HEK293 (cell line): ENCODE measurements around the gene DCAF10.

Experiments used
- KLF16 ChIP-seq: fragments of 450-650 bp; formaldehyde crosslinking; IDR thresholded peaks from 2 replicates; pipeline ENCODE4 v1.5.1; 2017; ENCODE audit warnings: missing biosample characterization, missing genetic modification characterization
- MYNN ChIP-seq: fragments of 450-650 bp; formaldehyde crosslinking; IDR thresholded peaks from 2 replicates; pipeline ENCODE4 v1.5.1; 2016; ENCODE audit warnings: missing biosample characterization, missing genetic modification characterization, borderline replicate concordance
- YY1 ChIP-seq: fragments of 450-650 bp; formaldehyde crosslinking; IDR thresholded peaks from 2 replicates; pipeline ENCODE4 v1.5.1; 2018; ENCODE audit warnings: missing biosample characterization, missing genetic modification characterization
- ZNF140 ChIP-seq: fragments of 450-650 bp; formaldehyde crosslinking; IDR thresholded peaks from 2 replicates; pipeline ENCODE4 v1.5.1; 2016; ENCODE audit warnings: missing biosample characterization, missing genetic modification characterization
- ZNF266 ChIP-seq: fragments of 450-650 bp; formaldehyde crosslinking; IDR thresholded peaks from 2 replicates; pipeline ENCODE4 v1.5.1; 2016; ENCODE audit warnings: missing biosample characterization, missing genetic modification characterization, low read depth
- ZNF621 ChIP-seq: fragments of 450-650 bp; formaldehyde crosslinking; IDR thresholded peaks from 2 replicates; pipeline ENCODE4 v1.5.1; 2017; ENCODE audit warnings: missing biosample characterization, missing genetic modification characterization
- ZNF624 ChIP-seq: fragments of 450-650 bp; formaldehyde crosslinking; IDR thresholded peaks from 2 replicates; pipeline ENCODE4 v1.5.1; 2017; ENCODE audit warnings: missing biosample characterization, missing genetic modification characterization
- ZNF626 ChIP-seq: fragments of 450-650 bp; sonication (Bioruptor Pico); formaldehyde crosslinking; IDR thresholded peaks from 2 replicates; pipeline ENCODE4 v1.5.1; 2018; ENCODE audit warnings: missing biosample characterization, missing genetic modification characterization, inconsistent platforms
- ZNF768 ChIP-seq: fragments of 450-650 bp; formaldehyde crosslinking; IDR thresholded peaks from 2 replicates; pipeline ENCODE4 v1.5.1; 2018; ENCODE audit warnings: missing biosample characterization, mild to moderate bottlenecking, missing genetic modification characterization
- TF ChIP-seq, protein P1 (sequence below): fragments of 450-650 bp; formaldehyde crosslinking; IDR thresholded peaks from 2 replicates; pipeline ENCODE4 v1.5.1; 2016; ENCODE audit warnings: missing biosample characterization, missing genetic modification characterization
- TF ChIP-seq, protein P2 (sequence below): fragments of 450-650 bp; IDR thresholded peaks from 2 replicates; pipeline ENCODE4 v1.5.1; 2018; ENCODE audit warnings: missing biosample characterization, missing genetic modification characterization
- TF ChIP-seq, protein P3 (sequence below): fragments of 450-650 bp; formaldehyde crosslinking; IDR thresholded peaks from 2 replicates; pipeline ENCODE4 v1.5.1; 2016; ENCODE audit warnings: missing biosample characterization, missing genetic modification characterization, low read depth
- TF ChIP-seq, protein P4 (sequence below): fragments of 450-650 bp; formaldehyde crosslinking; IDR thresholded peaks from 2 replicates; pipeline ENCODE4 v1.5.1; 2016; ENCODE audit warnings: missing biosample characterization, missing genetic modification characterization
- TF ChIP-seq, protein P5 (sequence below): fragments of 450-650 bp; formaldehyde crosslinking; IDR thresholded peaks from 2 replicates; pipeline ENCODE4 v1.5.1; 2016; ENCODE audit warnings: missing biosample characterization, missing genetic modification characterization

DNA sequence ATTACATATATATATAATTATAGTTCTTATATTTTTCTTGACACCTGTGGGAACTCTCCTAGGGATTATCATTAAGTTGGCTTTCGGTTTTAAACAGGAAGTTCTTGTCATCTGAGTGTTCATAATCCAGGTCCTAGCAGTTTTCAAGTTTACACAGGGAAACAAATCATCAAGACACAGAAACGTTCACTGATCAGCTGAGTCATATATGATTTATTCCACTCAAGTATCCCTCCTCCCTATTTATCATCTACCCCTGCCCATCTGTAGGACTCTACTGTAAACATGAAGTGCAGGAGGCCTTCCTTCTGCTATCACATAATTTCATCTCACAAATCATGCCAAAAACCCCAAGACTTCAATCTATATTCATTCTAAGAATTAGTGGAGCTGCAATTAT lies 97.1 kb downstream of the DCAF10 start:
- TF ChIP-seq ZNF140 (tag by site-specific recombination) (no peak), MYNN (tag by site-specific recombination) (no peak), ZNF266 (no peak), ZNF621 (tag by site-specific recombination) (no peak), ZNF626 (tag by site-specific recombination) (no peak), ZNF624 (tag by site-specific recombination) (no peak), YY1 (tag by site-specific recombination) (no peak), KLF16 (tag by site-specific recombination) (no peak), ZNF768 (tag by site-specific recombination) (no peak)
- TF ChIP-seq, protein P1, sequence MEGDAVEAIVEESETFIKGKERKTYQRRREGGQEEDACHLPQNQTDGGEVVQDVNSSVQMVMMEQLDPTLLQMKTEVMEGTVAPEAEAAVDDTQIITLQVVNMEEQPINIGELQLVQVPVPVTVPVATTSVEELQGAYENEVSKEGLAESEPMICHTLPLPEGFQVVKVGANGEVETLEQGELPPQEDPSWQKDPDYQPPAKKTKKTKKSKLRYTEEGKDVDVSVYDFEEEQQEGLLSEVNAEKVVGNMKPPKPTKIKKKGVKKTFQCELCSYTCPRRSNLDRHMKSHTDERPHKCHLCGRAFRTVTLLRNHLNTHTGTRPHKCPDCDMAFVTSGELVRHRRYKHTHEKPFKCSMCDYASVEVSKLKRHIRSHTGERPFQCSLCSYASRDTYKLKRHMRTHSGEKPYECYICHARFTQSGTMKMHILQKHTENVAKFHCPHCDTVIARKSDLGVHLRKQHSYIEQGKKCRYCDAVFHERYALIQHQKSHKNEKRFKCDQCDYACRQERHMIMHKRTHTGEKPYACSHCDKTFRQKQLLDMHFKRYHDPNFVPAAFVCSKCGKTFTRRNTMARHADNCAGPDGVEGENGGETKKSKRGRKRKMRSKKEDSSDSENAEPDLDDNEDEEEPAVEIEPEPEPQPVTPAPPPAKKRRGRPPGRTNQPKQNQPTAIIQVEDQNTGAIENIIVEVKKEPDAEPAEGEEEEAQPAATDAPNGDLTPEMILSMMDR (tag by site-specific recombination), result no peak
- TF ChIP-seq, protein P2, sequence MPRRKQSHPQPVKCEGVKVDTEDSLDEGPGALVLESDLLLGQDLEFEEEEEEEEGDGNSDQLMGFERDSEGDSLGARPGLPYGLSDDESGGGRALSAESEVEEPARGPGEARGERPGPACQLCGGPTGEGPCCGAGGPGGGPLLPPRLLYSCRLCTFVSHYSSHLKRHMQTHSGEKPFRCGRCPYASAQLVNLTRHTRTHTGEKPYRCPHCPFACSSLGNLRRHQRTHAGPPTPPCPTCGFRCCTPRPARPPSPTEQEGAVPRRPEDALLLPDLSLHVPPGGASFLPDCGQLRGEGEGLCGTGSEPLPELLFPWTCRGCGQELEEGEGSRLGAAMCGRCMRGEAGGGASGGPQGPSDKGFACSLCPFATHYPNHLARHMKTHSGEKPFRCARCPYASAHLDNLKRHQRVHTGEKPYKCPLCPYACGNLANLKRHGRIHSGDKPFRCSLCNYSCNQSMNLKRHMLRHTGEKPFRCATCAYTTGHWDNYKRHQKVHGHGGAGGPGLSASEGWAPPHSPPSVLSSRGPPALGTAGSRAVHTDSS (tag by site-specific recombination), result no peak
- TF ChIP-seq, protein P3, sequence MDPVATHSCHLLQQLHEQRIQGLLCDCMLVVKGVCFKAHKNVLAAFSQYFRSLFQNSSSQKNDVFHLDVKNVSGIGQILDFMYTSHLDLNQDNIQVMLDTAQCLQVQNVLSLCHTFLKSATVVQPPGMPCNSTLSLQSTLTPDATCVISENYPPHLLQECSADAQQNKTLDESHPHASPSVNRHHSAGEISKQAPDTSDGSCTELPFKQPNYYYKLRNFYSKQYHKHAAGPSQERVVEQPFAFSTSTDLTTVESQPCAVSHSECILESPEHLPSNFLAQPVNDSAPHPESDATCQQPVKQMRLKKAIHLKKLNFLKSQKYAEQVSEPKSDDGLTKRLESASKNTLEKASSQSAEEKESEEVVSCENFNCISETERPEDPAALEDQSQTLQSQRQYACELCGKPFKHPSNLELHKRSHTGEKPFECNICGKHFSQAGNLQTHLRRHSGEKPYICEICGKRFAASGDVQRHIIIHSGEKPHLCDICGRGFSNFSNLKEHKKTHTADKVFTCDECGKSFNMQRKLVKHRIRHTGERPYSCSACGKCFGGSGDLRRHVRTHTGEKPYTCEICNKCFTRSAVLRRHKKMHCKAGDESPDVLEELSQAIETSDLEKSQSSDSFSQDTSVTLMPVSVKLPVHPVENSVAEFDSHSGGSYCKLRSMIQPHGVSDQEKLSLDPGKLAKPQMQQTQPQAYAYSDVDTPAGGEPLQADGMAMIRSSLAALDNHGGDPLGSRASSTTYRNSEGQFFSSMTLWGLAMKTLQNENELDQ, result no peak
- TF ChIP-seq, protein P4, sequence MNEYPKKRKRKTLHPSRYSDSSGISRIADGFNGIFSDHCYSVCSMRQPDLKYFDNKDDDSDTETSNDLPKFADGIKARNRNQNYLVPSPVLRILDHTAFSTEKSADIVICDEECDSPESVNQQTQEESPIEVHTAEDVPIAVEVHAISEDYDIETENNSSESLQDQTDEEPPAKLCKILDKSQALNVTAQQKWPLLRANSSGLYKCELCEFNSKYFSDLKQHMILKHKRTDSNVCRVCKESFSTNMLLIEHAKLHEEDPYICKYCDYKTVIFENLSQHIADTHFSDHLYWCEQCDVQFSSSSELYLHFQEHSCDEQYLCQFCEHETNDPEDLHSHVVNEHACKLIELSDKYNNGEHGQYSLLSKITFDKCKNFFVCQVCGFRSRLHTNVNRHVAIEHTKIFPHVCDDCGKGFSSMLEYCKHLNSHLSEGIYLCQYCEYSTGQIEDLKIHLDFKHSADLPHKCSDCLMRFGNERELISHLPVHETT (tag by site-specific recombination), result no peak
- TF ChIP-seq, protein P5, sequence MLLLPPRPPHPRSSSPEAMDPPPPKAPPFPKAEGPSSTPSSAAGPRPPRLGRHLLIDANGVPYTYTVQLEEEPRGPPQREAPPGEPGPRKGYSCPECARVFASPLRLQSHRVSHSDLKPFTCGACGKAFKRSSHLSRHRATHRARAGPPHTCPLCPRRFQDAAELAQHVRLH (tag by site-specific recombination), result no peak
